K562 (cell line): ENCODE results near the gene DLGAP1. TPM values are rescaled to one million over a fixed set of nuclear protein-coding genes. Genes with fewer than 3 reads are reported as not detected.

ENCODE experiments used
- ATAC-seq: fragments of 200-7000 bp; cut with Tn5 transposase; 3 replicates; pipeline ENCODE4 v1.9.1; 2020; ENCODE audit warnings: moderate library complexity
- BruUV-seq: library from RNA; stranded (reverse); fragments of 400-500 nt; replicated peaks from 2 replicates; lab custom pipeline; 2021; lab: Mats Ljungman, UMichigan
- CTCF ChIA-PET: fragments of 300-600 bp; formaldehyde crosslinking; extraction: SDS; loops from one replicate; lab custom pipeline; 2021; ENCODE audit warnings: low intra/inter-chr PET ratio; lab: Yijun Ruan, JAX
- POLR2A ChIA-PET: fragments of 300-600, 350-650 bp; sonication (Branson Sonifier 250); formaldehyde crosslinking; extraction: SDS; loops from one replicate; lab custom pipeline; 2021; ENCODE audit warnings: antibody characterized with exemption, inconsistent platforms; lab: Yijun Ruan, JAX
- DNase-seq, 4 experiments: peaks; one replicate each; pipeline versions ENCODE4 v3.0.0 to v3.0.0-alpha.2; 2011 to 2018; ENCODE audit warnings: low spot score in 3 of 4, mixed read lengths in 3 of 4; ENCODE audit errors: extremely low read depth in 1 of 4
- FAIRE-seq: peaks from 2 replicates; lab custom pipeline; 2011; peaks lifted over from hg19 to GRCh38; lab: Jason Lieb, UNC
- H2AFZ ChIP-seq: 2 replicates; pipeline ENCODE4 v1.6.0; 2011; ENCODE audit warnings: low read depth, low read length, control low read depth, inconsistent platforms
- H3K27ac ChIP-seq: fragments of 200-600 bp; 3 replicates; pipeline ENCODE4 v1.8.0; 2011; ENCODE audit warnings: low read depth, mild to moderate bottlenecking, control low read depth, inconsistent platforms, low read length, moderate library complexity, mixed read lengths; ENCODE audit errors: extremely low read depth
- H3K27me3 ChIP-seq, 2 experiments: fragments of 300-600 bp in 1 of 2; 2 replicates in 1 of 2; 3 replicates in 1 of 2; pipeline versions ENCODE4 v1.6.0 to v1.8.0; 2011; ENCODE audit warnings: inconsistent platforms in 2 of 2, low read length in 2 of 2, mild to moderate bottlenecking in 1 of 2, mixed read lengths in 1 of 2, moderate library complexity in 1 of 2; ENCODE audit not compliant: control insufficient read depth in 2 of 2, insufficient read depth in 2 of 2
- H3K36me3 ChIP-seq: fragments of 300-600 bp; 3 replicates; pipeline ENCODE4 v1.8.0; 2011; ENCODE audit warnings: mild to moderate bottlenecking, low read length, inconsistent platforms; ENCODE audit not compliant: control insufficient read depth, insufficient read depth
- H3K4me1 ChIP-seq, 2 experiments: fragments of 200-600 bp in 1 of 2; replicated peaks in 1 of 2; 2 replicates in 1 of 2; 3 replicates in 1 of 2; pipeline versions ENCODE4 v1.5.1 to v1.8.0; 2011; ENCODE audit warnings: inconsistent platforms in 2 of 2, low read length in 2 of 2, mild to moderate bottlenecking in 1 of 2, mixed read lengths in 1 of 2, moderate library complexity in 1 of 2; ENCODE audit not compliant: control insufficient read depth in 2 of 2, insufficient read depth in 2 of 2
- H3K4me2 ChIP-seq: 2 replicates; pipeline ENCODE4 v1.6.1; 2011; ENCODE audit warnings: low read length, control low read depth, inconsistent platforms, mixed read lengths; ENCODE audit not compliant: insufficient read depth
- H3K4me3 ChIP-seq: fragments of 200-600 bp; sonication (generic), shearing (Covaris generic); 2 replicates; pipeline ENCODE4 v1.5.1; 2016; ENCODE audit warnings: control low read depth, inconsistent platforms
- H3K79me2 ChIP-seq: fragments of 200-600 bp; 3 replicates; pipeline ENCODE4 v1.8.0; 2011; ENCODE audit warnings: low read length, inconsistent platforms; ENCODE audit not compliant: control insufficient read depth, insufficient read depth
- H3K9ac ChIP-seq, 2 experiments: 2 replicates each; pipeline versions ENCODE4 v1.6.0 to v1.6.1; 2011; ENCODE audit warnings: low read depth in 2 of 2, low read length in 2 of 2, control low read depth in 1 of 2, inconsistent platforms in 1 of 2, mild to moderate bottlenecking in 1 of 2, mixed read lengths in 1 of 2; ENCODE audit not compliant: insufficient read depth in 1 of 2
- H3K9me1 ChIP-seq: one replicate; pipeline ENCODE4 v1.6.0; 2011; ENCODE audit warnings: inconsistent platforms, mild to moderate bottlenecking, low read length, moderate library complexity; ENCODE audit not compliant: control insufficient read depth, insufficient read depth
- H3K9me3 ChIP-seq: replicated peaks from 2 replicates; pipeline ENCODE4 v1.5.1; 2011; ENCODE audit warnings: low read depth, low read length, inconsistent platforms; ENCODE audit not compliant: control insufficient read depth, insufficient read depth
- H4K20me1 ChIP-seq: replicated peaks from 2 replicates; pipeline ENCODE4 v1.6.1; 2011; ENCODE audit warnings: low read length, inconsistent platforms, mixed read lengths; ENCODE audit not compliant: control insufficient read depth, insufficient read depth
- RBM25 ChIP-seq: fragments of 200-400 bp; formaldehyde crosslinking; IDR thresholded peaks from 2 replicates; pipeline ENCODE4 v1.6.1; 2018; ENCODE audit warnings: low read length, low read depth, moderate library complexity; ENCODE audit not compliant: severe bottlenecking
- WGBS: fragments of 100-300 bp; shearing (Covaris generic); methylation state at CpG from one replicate; pipeline ENCODE4 v1.1.6; 2016; ENCODE audit warnings: low coverage, mixed read lengths; ENCODE audit not compliant: insufficient coverage; ENCODE audit errors: missing lambda C conversion rate; 5-methylcytosine and 5-hydroxymethylcytosine counted together
- in situ Hi-C: fragments of 300-500 bp; cut with MboI; formaldehyde crosslinking; loops from 4 replicates; pipeline ENCODE4 v1.15.0; 2018; ENCODE audit warnings: inconsistent platforms, mixed read lengths
- intact Hi-C: fragments of 100-400 bp; cut with micrococcal nuclease; formaldehyde crosslinking; loops from 2 replicates; pipeline ENCODE4 v1.14.2; 2022
- polyA plus RNA-seq, 8 experiments: library from polyadenylated mRNA; depleted of rRNA in 4 of 8; stranded (reverse) in 5 of 8; unstranded in 3 of 8; fragments of >200 nt; fragmentation: Nextera tagmentation in 2 of 8; fragmentation: Illumina TruSeq in 1 of 8; extraction: Ambion mirVana in 2 of 8; extraction: Trizol in 1 of 8; gene quantifications; 2 replicates each; pipeline versions ENCODE4 v1.2.1 to v1.2.3, GENCODE V29; 2011 to 2014; ENCODE audit warnings: inconsistent platforms in 1 of 8, missing spikeins in 1 of 8
- total RNA-seq, 7 experiments: library from RNA; depleted of rRNA in 6 of 7; stranded (reverse); fragments of >200 nt in 6 of 7; fragmentation: Illumina TruSeq in 2 of 7; extraction: Trizol in 2 of 7; gene quantifications; 2 replicates each; pipeline versions ENCODE4 v1.2.1 to v1.2.3, GENCODE V29; 2011 to 2021; ENCODE audit warnings: low replicate concordance in 1 of 7
- TF ChIP-seq, protein P1 (sequence below): fragments of 250-450 bp; sonication (Bioruptor Pico); IDR thresholded peaks from 2 replicates; pipeline ENCODE4 v1.8.0; 2022; ENCODE audit warnings: inconsistent platforms, mild to moderate bottlenecking, moderate library complexity, borderline replicate concordance
- TF ChIP-seq, protein P2 (sequence below): fragments of 450-650 bp; IDR thresholded peaks from 2 replicates; pipeline ENCODE4 v1.6.1; 2016

Gene DLGAP1
- total and polyA plus RNA-seq, 9 of the 15 experiments (the other 6 are each of a cell fraction or from before 2014, with no cell fraction given): 0.04 to 0.22 (median 0.08) TPM

DNA sequence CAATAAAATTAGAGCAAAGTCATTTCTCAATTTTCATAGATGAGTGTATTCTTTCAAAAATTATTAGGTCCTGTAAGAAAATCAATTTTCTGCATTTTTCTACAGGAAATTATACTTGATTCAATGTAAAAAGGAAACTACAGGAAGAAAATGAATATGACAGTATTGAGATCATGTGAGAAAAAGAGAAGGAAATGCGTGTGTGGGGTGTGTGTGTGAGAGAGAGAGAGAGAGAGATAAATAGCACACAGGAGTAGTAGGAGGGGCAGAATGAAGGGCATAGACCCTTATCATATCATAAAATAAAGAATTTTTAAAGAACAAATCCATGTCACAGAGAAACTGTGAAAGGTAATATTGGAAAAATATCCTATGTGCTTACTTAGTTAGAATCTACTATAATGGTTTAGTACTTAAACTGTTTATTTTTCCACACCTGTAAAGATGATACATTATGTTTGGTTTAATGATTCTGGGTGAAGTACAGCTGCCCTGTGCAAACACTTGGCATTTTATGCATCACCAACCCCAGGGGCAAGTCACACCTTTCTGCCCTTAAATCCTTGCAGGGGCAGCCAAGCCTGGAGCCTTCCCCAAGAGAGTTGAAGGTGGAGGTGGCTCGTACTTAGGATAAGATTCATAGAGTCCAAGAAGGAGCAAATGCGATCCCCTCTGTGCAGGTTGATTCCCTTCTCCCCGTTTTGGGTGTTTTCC lies 728.7 kb downstream of the DLGAP1 start:
- FAIRE-seq (no peak), DNase-seq (no peak), ATAC-seq (no peak)
- Histone ChIP-seq H4K20me1 (no peaks in the 10 kb centered on the region), H3K4me2 (no peak overlapping the region), H3K79me2 (no peaks in the 10 kb centered on the region), H3K27ac (no peak overlapping the region), H3K36me3 (no peaks in the 10 kb centered on the region), H3K9me1 (no peaks in the 10 kb centered on the region), H3K4me1 (peaks cover 0 to 5% of the 10 kb centered on the region in 2 experiments; a peak in 1 of 5 replicates), H3K27me3 (peaks cover 28 to 39% of the 10 kb centered on the region in 2 experiments; a peak in 4 of 5 replicates), H3K9ac (no peak overlapping the region), H2AFZ (no peak overlapping the region), H3K9me3 (no peaks in the 10 kb centered on the region), H3K4me3 (no peak overlapping the region)
- intact Hi-C loops: no loop called here
- ChIA-PET POLR2A (no interaction called here), CTCF (no interaction called here)
- TF ChIP-seq, protein P1, sequence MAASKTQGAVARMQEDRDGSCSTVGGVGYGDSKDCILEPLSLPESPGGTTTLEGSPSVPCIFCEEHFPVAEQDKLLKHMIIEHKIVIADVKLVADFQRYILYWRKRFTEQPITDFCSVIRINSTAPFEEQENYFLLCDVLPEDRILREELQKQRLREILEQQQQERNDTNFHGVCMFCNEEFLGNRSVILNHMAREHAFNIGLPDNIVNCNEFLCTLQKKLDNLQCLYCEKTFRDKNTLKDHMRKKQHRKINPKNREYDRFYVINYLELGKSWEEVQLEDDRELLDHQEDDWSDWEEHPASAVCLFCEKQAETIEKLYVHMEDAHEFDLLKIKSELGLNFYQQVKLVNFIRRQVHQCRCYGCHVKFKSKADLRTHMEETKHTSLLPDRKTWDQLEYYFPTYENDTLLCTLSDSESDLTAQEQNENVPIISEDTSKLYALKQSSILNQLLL (CRISPR knock-in tag): no peak
- TF ChIP-seq, protein P2, sequence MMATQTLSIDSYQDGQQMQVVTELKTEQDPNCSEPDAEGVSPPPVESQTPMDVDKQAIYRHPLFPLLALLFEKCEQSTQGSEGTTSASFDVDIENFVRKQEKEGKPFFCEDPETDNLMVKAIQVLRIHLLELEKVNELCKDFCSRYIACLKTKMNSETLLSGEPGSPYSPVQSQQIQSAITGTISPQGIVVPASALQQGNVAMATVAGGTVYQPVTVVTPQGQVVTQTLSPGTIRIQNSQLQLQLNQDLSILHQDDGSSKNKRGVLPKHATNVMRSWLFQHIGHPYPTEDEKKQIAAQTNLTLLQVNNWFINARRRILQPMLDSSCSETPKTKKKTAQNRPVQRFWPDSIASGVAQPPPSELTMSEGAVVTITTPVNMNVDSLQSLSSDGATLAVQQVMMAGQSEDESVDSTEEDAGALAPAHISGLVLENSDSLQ: no peak
- no peak for TF ChIP-seq RBM25
- 0% methylated on average over 4 of the region's 4 CpGs for WGBS
- in situ Hi-C loops: no loop called here
- no TSS peak for BruUV-seq
